ENCODE results near the gene PACSIN3. TPM values are rescaled to one million over a fixed set of nuclear protein-coding genes. Genes with fewer than 3 reads are reported as not detected.

Gene PACSIN3
- total and polyA plus RNA-seq, 2 of the 13 experiments (the other 11 are each of a cell fraction or from before 2014, with no cell fraction given) = 47.9 to 93.3 TPM

- TF ChIP-seq ZNF691 (CRISPR knock-in tag; IDR thresholded peaks at IDR 0.05; ENCODE audit: borderline replicate concordance, low read depth) (0 out of 2 replicates have a peak, but pooled peaks have one; percentile 42), SP2 (CRISPR knock-in tag; IDR thresholded peaks at IDR 0.05) (peak; percentile 29), RXRB (CRISPR knock-in tag; IDR thresholded peaks at IDR 0.05; ENCODE audit: borderline replicate concordance) (peak; percentile 25; the same call in 1 of the 2 replicates)
Measured at GRCh38 chr11:47213950-47214565, 27.8 kb upstream of the PACSIN3 start (continued).

- BruUV-seq (replicated peaks) = no TSS peak
Measured at GRCh38 chr11:47212938-47213337, 26.7 kb upstream of the PACSIN3 start.

More at GRCh38 chr11:47212938-47213337, 26.7 kb upstream of the PACSIN3 start:
- Histone ChIP-seq H3K27me3 (ENCODE audit: control insufficient read depth in 1 of 2, insufficient read depth in 2 of 2, low read length in 2 of 2) (no peaks in the 10 kb centered on the region; a peak in 1 of 5 replicates), H3K27ac (ENCODE audit: extremely low read length, insufficient read depth, low read length) (no peak overlapping the region), H3K4me2 (ENCODE audit: low read depth, low read length) (peak overlapping the region; percentile 4; the same call in 1 of the 2 replicates), H3K9me3 (ENCODE audit: low read length) (0 out of 2 replicates have a peak, but pooled peaks cover 6% of the 10 kb centered on the region), H3K36me3 (replicated peaks in 1 of 2; ENCODE audit: control insufficient read depth in 1 of 2, insufficient read depth in 2 of 2, low read length in 2 of 2) (peaks cover 0 to 4% of the 10 kb centered on the region in 2 experiments; a peak in 1 of 5 replicates), H2AFZ (ENCODE audit: low read length) (no peak overlapping the region), H3K4me1 (ENCODE audit: insufficient read depth, low read length) (peaks cover 58% of the 10 kb centered on the region), H4K20me1 (ENCODE audit: insufficient read depth, low read length) (peaks cover 11% of the 10 kb centered on the region), H3K4me3 (replicated peaks in 1 of 3; ENCODE audit: insufficient read depth in 1 of 3, low read depth in 2 of 3, low read length in 3 of 3) (no peak overlapping the region), H3K79me2 (ENCODE audit: insufficient read depth, low read length) (peaks cover 27% of the 10 kb centered on the region), H3K9ac (ENCODE audit: insufficient read depth, low read depth, low read length) (no peak overlapping the region)
- FAIRE-seq = no peak
- intact Hi-C loops (cut with micrococcal nuclease; ENCODE audit: unreplicated experiment) (no loop called here), in situ Hi-C loops (cut with HindIII; ENCODE audit: extremely low pct_ligation_motif_present, low pct_unique_long_range_greater_than_20kb) (no loop called here)
- POLR2A ChIA-PET = interaction anchor here (4.6 kb wide), 1 partner anchor 36 kb away, joined by 58 read pairs; the partner anchor contains the start of gene ACP2
- CTCF ChIA-PET (ENCODE audit: low intra/inter-chr PET ratio, low total read pairs) = no interaction called here
- no peak for DNase-seq (ENCODE audit: low spot score)
- no peak for ATAC-seq
- no peak for TF ChIP-seq ZBTB49 (CRISPR knock-in tag; IDR thresholded peaks at IDR 0.05; ENCODE audit: borderline replicate concordance)
- no peak for TF ChIP-seq ZNF660 (CRISPR knock-in tag; IDR thresholded peaks at IDR 0.05; ENCODE audit: borderline replicate concordance, low read depth)
- TF ChIP-seq ZBTB33 (CRISPR knock-in tag; IDR thresholded peaks at IDR 0.05) = 0 out of 2 replicates have a peak, but pooled peaks have one; percentile 19
- TF ChIP-seq RBAK (CRISPR knock-in tag; IDR thresholded peaks at IDR 0.05) = no peak
- no peak for TF ChIP-seq ZNF557 (CRISPR knock-in tag; IDR thresholded peaks at IDR 0.05)
- peak; percentile 18; the same call in 1 of the 2 replicates for TF ChIP-seq ZNF687 (CRISPR knock-in tag; IDR thresholded peaks at IDR 0.05)
- WGBS (ENCODE audit: low lambda C conversion rate) = 52% methylated on average over 5 of the region's 12 CpGs
